Lower leg skin (tissue), 3 donors: ENCODE measurements around the gene SNX1.

ENCODE experiments used
- POLR2A ChIP-seq, 2 donors: fragments of 450-650 bp; IDR thresholded peaks; one replicate each; pipeline ENCODE4 v1.6.1; 2016 to 2017; ENCODE audit warnings: antibody characterized with exemption in 2 of 2, mild to moderate bottlenecking in 1 of 2, moderate library complexity in 1 of 2
- TF ChIP-seq, protein P1 (sequence below), 3 donors: fragments of 450-650 bp; IDR thresholded peaks; one replicate each; pipeline ENCODE4 v1.5.1; 2016; ENCODE audit warnings: antibody characterized with exemption in 3 of 3, mild to moderate bottlenecking in 3 of 3, moderate library complexity in 2 of 3

DNA sequence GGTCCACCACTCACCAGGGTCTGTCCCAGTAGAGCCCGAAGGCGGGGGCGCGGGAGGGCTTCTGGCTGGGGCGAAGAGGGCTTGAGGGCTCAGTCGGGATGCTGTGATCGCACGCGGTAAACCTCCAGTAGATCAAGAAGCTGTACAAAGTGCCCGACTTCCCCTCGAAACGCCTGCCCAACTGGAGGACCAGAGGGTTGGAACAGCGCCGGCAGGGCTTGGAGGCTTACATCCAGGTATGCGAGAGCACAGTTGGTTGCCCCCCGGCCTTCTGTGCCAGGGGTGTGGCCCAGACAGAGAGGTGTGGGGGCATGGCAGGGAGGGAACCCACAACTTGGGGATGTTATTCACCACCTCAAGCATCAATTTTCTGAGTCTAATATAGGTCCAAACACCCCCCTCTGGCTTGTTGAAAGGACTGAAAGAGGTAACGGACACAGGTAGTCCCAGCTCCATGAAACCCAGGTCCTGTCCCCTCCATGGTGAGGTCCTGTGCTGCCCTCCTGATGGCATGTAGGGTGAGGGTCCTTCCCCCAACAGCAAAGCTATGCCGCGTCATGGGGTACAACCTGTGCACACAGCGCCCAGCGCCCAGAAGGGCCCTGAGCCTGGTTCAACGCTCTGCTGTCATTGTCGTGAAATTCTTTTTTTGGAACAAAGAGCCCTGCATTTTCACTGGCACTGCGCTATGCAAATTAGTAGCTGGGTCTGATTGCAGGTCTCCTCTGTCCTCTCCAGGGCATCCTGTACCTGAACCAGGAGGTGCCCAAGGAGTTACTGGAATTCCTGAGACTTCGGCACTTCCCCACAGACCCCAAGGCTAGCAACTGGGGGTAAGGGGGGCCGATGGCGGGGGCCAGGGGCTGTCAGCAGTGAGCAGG, 57.0 kb downstream of the SNX1 start:
- no peak for TF ChIP-seq POLR2A (IDR thresholded peaks at IDR 0.05)
- TF ChIP-seq, protein P1, sequence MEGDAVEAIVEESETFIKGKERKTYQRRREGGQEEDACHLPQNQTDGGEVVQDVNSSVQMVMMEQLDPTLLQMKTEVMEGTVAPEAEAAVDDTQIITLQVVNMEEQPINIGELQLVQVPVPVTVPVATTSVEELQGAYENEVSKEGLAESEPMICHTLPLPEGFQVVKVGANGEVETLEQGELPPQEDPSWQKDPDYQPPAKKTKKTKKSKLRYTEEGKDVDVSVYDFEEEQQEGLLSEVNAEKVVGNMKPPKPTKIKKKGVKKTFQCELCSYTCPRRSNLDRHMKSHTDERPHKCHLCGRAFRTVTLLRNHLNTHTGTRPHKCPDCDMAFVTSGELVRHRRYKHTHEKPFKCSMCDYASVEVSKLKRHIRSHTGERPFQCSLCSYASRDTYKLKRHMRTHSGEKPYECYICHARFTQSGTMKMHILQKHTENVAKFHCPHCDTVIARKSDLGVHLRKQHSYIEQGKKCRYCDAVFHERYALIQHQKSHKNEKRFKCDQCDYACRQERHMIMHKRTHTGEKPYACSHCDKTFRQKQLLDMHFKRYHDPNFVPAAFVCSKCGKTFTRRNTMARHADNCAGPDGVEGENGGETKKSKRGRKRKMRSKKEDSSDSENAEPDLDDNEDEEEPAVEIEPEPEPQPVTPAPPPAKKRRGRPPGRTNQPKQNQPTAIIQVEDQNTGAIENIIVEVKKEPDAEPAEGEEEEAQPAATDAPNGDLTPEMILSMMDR (IDR thresholded peaks at IDR 0.05), result no peak
